Immature natural killer cell (primary cell): Measurements from ENCODE around the gene SREBF1. TPM values are rescaled to one million over a fixed set of nuclear protein-coding genes. Genes with fewer than 3 reads are reported as not detected.

Experiments
- DNase-seq, 3 donors: peaks; one replicate each; pipeline ENCODE4 v3.0.0; 2022; ENCODE audit warnings: mixed read lengths in 1 of 3
- H3K27ac Mint-ChIP-seq, 6 donors: one replicate each; pipeline ENCODE4 v1.8.0; 2020; ENCODE audit warnings: mixed read lengths in 6 of 6, mild to moderate bottlenecking in 5 of 6, inconsistent platforms in 4 of 6, moderate library complexity in 3 of 6
- H3K27me3 Mint-ChIP-seq, 3 donors: one replicate each; pipeline ENCODE4 v1.8.0; 2020 to 2021; ENCODE audit warnings: low read depth in 3 of 3, mild to moderate bottlenecking in 3 of 3, mixed read lengths in 3 of 3, moderate library complexity in 3 of 3, inconsistent platforms in 1 of 3
- H3K36me3 Mint-ChIP-seq, 3 donors: one replicate each; pipeline ENCODE4 v1.8.0; 2020; ENCODE audit warnings: mixed read lengths in 3 of 3, inconsistent platforms in 2 of 3, mild to moderate bottlenecking in 2 of 3
- H3K4me1 Mint-ChIP-seq, 2 donors: one replicate each; pipeline ENCODE4 v1.8.0; 2020; ENCODE audit warnings: inconsistent platforms in 2 of 2, mild to moderate bottlenecking in 2 of 2, mixed read lengths in 2 of 2, moderate library complexity in 1 of 2
- H3K4me3 Mint-ChIP-seq, 5 donors: one replicate each; pipeline ENCODE4 v1.8.0; 2020; ENCODE audit warnings: mild to moderate bottlenecking in 5 of 5, mixed read lengths in 5 of 5, inconsistent platforms in 3 of 5, moderate library complexity in 3 of 5
- H3K9me3 Mint-ChIP-seq, 6 donors: one replicate each; pipeline ENCODE4 v1.8.0; 2020; ENCODE audit warnings: mild to moderate bottlenecking in 6 of 6, mixed read lengths in 6 of 6, inconsistent platforms in 4 of 6, moderate library complexity in 3 of 6
- polyA plus RNA-seq, 3 donors: library from polyadenylated mRNA; unstranded; fragments of 300-500 nt; fragmentation: Illumina TruSeq; gene quantifications; one replicate each; pipeline ENCODE4 v1.2.3, GENCODE V29; 2021

Gene SREBF1
- polyA plus RNA-seq, result 10 to 100 TPM in 1 of 3 donors, 1 to 10 TPM in 2; 2.9 to 13.4 (median 4.4) TPM

GRCh38 chr17:17836818-17837379 lies at the start of gene SREBF1:
TSS of gene SREBF1 (minus strand) at chr17:17836986. CDS start at chr17:17836817, 169 bp downstream.
- peaks cover 46 to 58% of the 10 kb centered on the region in 2 donors for H3K4me1 Mint-ChIP-seq
- H3K27me3 Mint-ChIP-seq, result peaks cover 22 to 36% (median 24%) of the 10 kb centered on the region in 3 donors
- peaks cover 0 to 3% (median 0%) of the 10 kb centered on the region in 3 donors for H3K36me3 Mint-ChIP-seq
- H3K9me3 Mint-ChIP-seq, result no peaks in the 10 kb centered on the region
- peak; percentile 64 to 67 (median 66) for DNase-seq
- peak within 1 kb of the TSS; percentile 85 to 90 (median 87) for H3K4me3 Mint-ChIP-seq
- peak within 1 kb of the TSS; percentile 93 to 96 (median 95) for H3K27ac Mint-ChIP-seq

GRCh38 chr17:17886226-17886625 lies 49.4 kb upstream of the SREBF1 start:
- Mint-ChIP-seq H3K27me3 (peaks cover 0 to 2% (median 1%) of the 10 kb centered on the region in 3 donors), H3K4me3 (no peak overlapping the region), H3K9me3 (no peaks in the 10 kb centered on the region), H3K4me1 (peaks cover 0 to 3% of the 10 kb centered on the region in 2 donors), H3K36me3 (peaks cover 0 to 23% (median 3%) of the 10 kb centered on the region in 3 donors), H3K27ac (no peak overlapping the region)
- DNase-seq, result no peak

- no peaks in the 10 kb centered on the region for H3K4me1 Mint-ChIP-seq
- no peak overlapping the region for H3K4me3 Mint-ChIP-seq
- H3K27ac Mint-ChIP-seq, result no peak overlapping the region
- H3K9me3 Mint-ChIP-seq, result no peaks in the 10 kb centered on the region
- no peak for DNase-seq
- H3K27me3 Mint-ChIP-seq, result peaks cover 0 to 2% (median 1%) of the 10 kb centered on the region in 3 donors
- peaks cover 5 to 28% (median 8%) of the 10 kb centered on the region in 3 donors for H3K36me3 Mint-ChIP-seq
Observed at GRCh38 chr17:17884391-17885357, 47.9 kb upstream of the SREBF1 start.

- Mint-ChIP-seq H3K36me3 (peaks cover 5 to 28% (median 8%) of the 10 kb centered on the region in 3 donors), H3K27ac (no peak overlapping the region), H3K27me3 (peaks cover 0 to 2% (median 0%) of the 10 kb centered on the region in 3 donors), H3K4me3 (no peak overlapping the region), H3K9me3 (no peaks in the 10 kb centered on the region), H3K4me1 (no peaks in the 10 kb centered on the region)
- no peak for DNase-seq
Observed at GRCh38 chr17:17883801-17884200, 47.0 kb upstream of the SREBF1 start.

GRCh38 chr17:17882082-17882581 lies 45.3 kb upstream of the SREBF1 start:
- Mint-ChIP-seq H3K27ac (peak overlapping the region in 1 of 6 donors; percentile 21), H3K4me1 (no peaks in the 10 kb centered on the region), H3K4me3 (no peak overlapping the region), H3K9me3 (no peaks in the 10 kb centered on the region), H3K36me3 (peaks cover 5 to 37% (median 12%) of the 10 kb centered on the region in 3 donors), H3K27me3 (peaks cover 0 to 2% (median 2%) of the 10 kb centered on the region in 3 donors)
- no peak for DNase-seq

GRCh38 chr17:17880577-17881196 lies 43.9 kb upstream of the SREBF1 start:
- H3K4me3 Mint-ChIP-seq, result no peak overlapping the region
- DNase-seq, result no peak
- peak overlapping the region in 1 of 6 donors; percentile 71 for H3K27ac Mint-ChIP-seq
- no peaks in the 10 kb centered on the region for H3K9me3 Mint-ChIP-seq
- H3K4me1 Mint-ChIP-seq, result no peaks in the 10 kb centered on the region
- H3K27me3 Mint-ChIP-seq, result peaks cover 0 to 2% (median 2%) of the 10 kb centered on the region in 3 donors
- H3K36me3 Mint-ChIP-seq, result peaks cover 5 to 48% (median 27%) of the 10 kb centered on the region in 3 donors

GRCh38 chr17:17877529-17878358 lies 41.0 kb upstream of the SREBF1 start:
- H3K27ac Mint-ChIP-seq, result no peak overlapping the region

GRCh38 chr17:17876959-17877528 lies 40.3 kb upstream of the SREBF1 start:
- peaks cover 0 to 2% (median 2%) of the 10 kb centered on the region in 3 donors for H3K27me3 Mint-ChIP-seq
- H3K9me3 Mint-ChIP-seq, result peaks cover 0 to 2% (median 0%) of the 10 kb centered on the region in 6 donors
- H3K27ac Mint-ChIP-seq, result peak overlapping the region in 1 of 6 donors; percentile 17
- no peak overlapping the region for H3K4me3 Mint-ChIP-seq
- no peaks in the 10 kb centered on the region for H3K4me1 Mint-ChIP-seq
- DNase-seq, result no peak
- peaks cover 7 to 40% (median 28%) of the 10 kb centered on the region in 3 donors for H3K36me3 Mint-ChIP-seq

More at GRCh38 chr17:17877529-17878358, 41.0 kb upstream of the SREBF1 start:
- DNase-seq, result no peak
- no peak overlapping the region for H3K4me3 Mint-ChIP-seq
- H3K9me3 Mint-ChIP-seq, result peaks cover 0 to 2% (median 0%) of the 10 kb centered on the region in 6 donors
- H3K4me1 Mint-ChIP-seq, result no peaks in the 10 kb centered on the region
- peaks cover 0 to 2% (median 2%) of the 10 kb centered on the region in 3 donors for H3K27me3 Mint-ChIP-seq
- peaks cover 7 to 45% (median 28%) of the 10 kb centered on the region in 3 donors for H3K36me3 Mint-ChIP-seq

GRCh38 chr17:17874478-17874877 lies 37.7 kb upstream of the SREBF1 start:
- no peak for DNase-seq
- Mint-ChIP-seq H3K4me3 (no peak overlapping the region), H3K27me3 (peaks cover 0 to 4% (median 0%) of the 10 kb centered on the region in 3 donors), H3K9me3 (peaks cover 0 to 2% (median 0%) of the 10 kb centered on the region in 6 donors), H3K36me3 (peaks cover 7 to 33% (median 26%) of the 10 kb centered on the region in 3 donors), H3K4me1 (no peaks in the 10 kb centered on the region), H3K27ac (no peak overlapping the region)

GRCh38 chr17:17873450-17873991 lies 36.7 kb upstream of the SREBF1 start:
- Mint-ChIP-seq H3K27ac (no peak overlapping the region), H3K4me3 (no peak overlapping the region), H3K9me3 (peaks cover 0 to 2% (median 0%) of the 10 kb centered on the region in 6 donors), H3K4me1 (no peaks in the 10 kb centered on the region), H3K36me3 (peaks cover 12 to 30% (median 30%) of the 10 kb centered on the region in 3 donors), H3K27me3 (peaks cover 0 to 4% (median 0%) of the 10 kb centered on the region in 3 donors)
- no peak for DNase-seq

GRCh38 chr17:17872547-17873345 lies 36.0 kb upstream of the SREBF1 start:
- Mint-ChIP-seq H3K4me1 (no peaks in the 10 kb centered on the region), H3K27ac (no peak overlapping the region)

More at GRCh38 chr17:17872547-17873345, 36.0 kb upstream of the SREBF1 start:
- Mint-ChIP-seq H3K27me3 (peaks cover 0 to 2% (median 0%) of the 10 kb centered on the region in 3 donors), H3K4me3 (no peak overlapping the region), H3K9me3 (peaks cover 0 to 2% (median 0%) of the 10 kb centered on the region in 6 donors), H3K36me3 (peaks cover 12 to 30% (median 28%) of the 10 kb centered on the region in 3 donors)
- no peak for DNase-seq
